Myocyte (in vitro differentiated cells): ENCODE results near the gene RUNX1. TPM values are rescaled to one million over a fixed set of nuclear protein-coding genes. Genes with fewer than 3 reads are reported as not detected.

ENCODE experiments used
- DNase-seq: peaks from one replicate; pipeline ENCODE4 v3.0.0-alpha.2; 2012; ENCODE audit warnings: low read depth
- total RNA-seq: library from RNA; depleted of rRNA; stranded (reverse); fragments of >200 nt; gene quantifications from 2 replicates; pipeline ENCODE4 v1.2.3, GENCODE V29; 2014

RUNX1 gene
- total RNA-seq, 1 donor from 2014 or later = 166 TPM

DNA sequence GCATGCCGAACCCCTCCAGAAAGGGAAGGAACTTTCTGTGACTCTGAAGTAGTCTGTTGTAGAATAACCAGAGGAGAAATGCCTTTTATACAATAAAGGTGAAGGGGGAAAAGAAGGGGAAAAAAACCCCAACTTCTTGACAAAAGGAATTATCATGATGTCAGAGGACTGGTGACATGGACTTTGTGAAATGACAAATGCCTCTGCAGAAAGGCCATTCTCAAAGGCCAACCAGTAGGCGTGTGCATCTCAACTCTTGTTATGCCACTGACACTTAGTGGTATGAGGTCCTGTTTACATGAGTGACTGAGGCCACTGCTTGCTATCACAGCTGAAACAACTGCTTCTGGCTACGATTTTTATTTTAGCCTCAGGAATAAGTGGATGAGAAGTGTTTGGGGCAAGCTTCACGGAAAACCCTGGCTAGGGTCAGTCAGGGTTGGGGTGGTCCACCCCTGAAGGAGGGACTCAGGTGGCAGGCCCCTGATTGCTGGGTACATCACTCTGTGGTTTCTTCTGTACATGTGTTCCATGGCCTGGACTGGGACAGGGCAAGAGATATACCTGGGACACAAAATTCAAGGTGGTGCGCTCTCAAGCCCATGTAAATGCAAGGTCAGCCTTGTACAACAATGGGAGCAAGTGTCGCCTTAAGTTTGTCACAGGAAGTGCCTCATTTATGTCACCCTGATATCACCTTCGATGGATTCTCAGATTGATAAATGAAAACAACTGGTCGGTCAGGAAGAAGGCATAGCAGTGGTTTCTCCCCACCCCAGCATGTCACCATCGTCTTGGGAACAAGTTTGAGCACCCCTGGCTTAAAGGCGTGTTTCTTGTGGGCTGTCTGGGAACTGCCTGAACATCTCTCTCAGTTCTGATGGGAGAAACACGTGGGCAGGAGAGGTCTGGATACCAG, 12.4 kb downstream of the RUNX1 start:
- DNase-seq = peak; percentile 53

DNA sequence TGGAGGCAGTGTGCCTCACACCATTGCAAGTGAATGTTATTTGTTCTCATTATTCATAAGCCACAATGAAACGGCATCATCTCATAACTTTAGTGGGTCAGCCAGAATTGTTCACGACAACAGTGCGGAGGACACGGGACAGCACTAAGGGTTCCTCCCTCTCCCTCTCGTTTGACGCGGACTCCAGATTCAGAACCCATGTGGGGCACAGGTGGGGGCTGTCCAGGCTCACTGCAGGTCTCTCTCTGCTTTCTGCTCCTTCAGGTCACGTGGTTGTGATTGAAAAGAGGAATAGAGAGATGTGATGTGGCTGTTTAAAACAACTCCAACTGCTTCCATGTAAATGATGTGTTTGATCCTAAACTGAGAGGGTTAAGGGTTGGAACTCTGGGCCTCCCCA, 13.5 kb downstream of the RUNX1 start:
- DNase-seq = no peak

DNA sequence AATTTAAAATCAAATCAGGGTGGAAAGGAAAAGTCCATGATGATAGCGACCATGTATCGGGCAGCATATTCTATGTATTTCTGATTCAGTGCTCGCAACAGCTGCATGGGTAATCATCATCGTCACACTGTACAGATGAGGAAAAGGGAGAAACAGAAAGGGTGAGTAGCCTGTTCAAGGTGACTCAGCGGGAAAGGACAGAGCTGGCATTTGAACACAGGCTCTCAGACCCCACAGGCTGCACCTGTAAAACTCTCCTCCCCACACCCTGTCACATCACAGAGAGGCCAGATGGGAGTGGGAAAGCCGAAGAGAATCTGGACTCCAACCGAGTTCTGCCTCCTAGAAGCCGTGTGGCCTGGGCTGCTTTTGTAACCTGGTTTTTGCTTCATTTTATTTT, 14.0 kb downstream of the RUNX1 start:
- no peak for DNase-seq

DNA sequence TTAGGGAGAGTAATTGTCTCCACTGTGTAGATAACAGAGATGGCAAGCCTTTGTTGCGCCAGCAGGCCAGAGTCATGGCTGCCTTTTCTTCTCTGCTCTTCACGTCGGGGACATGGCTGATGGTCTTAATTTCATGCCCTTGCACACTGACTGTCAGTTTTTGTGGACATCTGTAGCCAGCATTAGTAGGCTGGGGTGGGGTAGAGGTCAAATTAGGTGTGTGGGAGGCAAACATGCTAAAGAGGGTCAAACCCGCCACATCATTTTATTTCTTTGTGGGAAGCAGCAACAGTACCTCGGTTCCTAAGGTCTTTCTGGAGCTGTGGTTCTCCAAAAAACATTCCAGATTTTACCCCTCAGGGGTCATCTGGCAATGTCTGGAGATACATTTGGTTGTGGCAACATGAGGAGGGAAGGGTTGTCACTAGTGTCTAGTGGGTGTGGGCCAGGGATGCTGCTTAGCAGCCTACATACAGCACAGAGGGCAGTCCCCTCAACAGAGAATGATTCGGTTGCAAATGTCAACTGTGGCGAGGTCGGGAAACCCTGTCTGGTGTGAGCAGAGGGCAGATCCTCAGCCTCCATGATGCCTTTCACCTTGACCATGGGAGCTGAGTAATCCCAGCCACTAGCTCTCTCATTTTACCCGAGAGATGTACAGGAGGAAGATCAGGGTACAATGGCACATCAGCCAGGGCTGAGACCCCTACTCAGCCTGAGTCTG, 14.7 kb downstream of the RUNX1 start:
- no peak for DNase-seq

DNA sequence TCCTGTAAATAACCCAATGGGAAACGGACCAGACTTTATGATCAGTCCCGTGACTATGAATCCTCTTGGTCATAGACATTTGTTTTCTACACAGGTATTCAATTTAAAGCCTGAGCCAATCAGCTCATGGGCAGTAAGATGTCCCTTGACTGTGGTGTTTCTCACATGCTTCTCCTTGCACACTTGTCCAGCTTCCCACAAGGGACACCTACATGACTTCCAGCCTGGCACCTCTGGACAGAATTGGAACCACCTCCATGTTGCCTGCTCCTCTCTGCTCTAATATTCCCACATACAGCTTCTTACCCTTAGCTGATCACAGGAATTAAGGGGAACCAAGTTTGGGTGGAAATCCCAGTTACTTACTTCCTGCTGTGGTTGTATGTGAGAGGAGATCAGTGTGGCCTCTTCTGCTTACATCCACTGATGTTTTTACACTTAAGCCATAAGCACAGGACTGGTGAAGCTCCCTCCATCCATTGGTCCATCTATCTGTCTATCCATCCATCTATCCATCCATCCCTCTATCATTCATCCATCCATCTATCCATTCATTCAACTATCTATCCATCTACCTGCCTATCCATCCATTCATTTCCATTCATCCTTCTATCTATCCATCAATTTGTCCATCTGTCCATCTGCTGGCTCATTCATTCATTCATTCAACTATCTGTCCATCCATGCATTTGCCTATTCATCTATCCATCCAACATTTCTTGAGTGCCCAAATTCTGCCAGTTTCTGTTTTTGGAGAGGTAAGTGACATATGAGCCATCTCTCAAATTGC, 16.4 kb downstream of the RUNX1 start:
- no peak for DNase-seq

DNA sequence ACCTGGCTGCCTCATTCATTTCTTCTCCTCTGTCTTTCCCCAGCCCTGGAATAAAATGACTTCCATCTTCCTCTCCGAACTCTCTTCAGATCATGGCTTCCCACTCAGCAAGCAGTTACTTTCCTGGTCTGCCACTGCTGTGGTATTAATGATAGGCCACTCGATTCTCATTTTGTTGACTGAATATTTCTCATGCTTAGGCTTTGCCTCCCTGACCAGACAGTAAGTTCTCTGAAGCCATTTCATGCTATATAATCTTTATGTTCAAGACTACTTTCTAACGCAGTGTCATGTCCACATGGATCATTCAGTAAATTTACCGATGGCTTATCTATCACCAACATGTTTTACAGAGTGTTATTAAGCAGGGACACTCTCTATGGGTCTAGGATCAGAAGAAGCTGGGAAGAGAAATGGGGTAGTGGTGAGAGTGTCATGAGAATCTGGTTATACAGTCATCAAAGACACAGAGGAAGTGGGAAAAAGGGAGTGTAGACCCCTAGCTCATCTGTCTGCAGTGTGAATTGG, 20.6 kb downstream of the RUNX1 start:
- DNase-seq = no peak

DNA sequence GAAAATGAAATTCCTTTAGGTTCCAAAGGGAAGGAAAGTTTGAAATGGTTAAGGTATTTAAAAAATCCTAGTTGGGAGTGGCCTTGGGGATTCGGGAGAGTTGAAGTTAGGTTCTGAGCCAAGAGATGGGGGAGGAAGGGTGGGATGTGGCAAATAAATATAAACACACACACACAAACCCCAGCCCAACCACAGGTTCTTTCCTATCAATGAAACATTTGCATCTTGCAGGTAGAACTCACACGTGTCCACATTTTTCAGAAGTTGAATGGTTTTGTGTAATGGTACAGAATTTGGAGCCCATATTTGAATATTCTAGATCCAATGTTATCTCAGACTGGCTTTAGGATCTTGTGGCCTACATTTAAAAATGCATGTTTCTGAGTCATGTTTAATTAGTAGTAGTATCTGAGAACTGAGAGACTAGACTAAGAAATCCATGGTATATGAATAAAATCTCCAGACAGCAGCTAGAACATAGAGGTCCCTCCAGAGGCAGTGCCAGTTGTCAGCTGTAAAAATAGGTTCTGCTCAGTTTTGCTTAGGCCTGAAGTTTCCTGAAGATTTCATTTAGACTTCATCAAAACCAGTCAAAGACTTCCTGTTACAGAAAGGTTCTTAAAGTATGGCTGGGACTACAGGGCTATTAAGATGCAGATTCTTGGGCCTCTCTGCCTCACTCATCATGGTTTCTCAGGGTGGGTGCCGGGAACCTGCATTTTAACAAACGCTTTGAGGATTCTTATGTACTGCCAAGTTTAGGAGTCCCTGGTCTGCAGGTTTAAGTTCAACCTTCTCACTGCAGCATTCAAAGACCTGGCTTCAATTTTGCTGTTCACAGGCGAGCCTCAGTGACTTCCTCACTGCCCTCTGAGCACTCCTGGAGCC, 21.3 kb downstream of the RUNX1 start:
- DNase-seq = no peak

DNA sequence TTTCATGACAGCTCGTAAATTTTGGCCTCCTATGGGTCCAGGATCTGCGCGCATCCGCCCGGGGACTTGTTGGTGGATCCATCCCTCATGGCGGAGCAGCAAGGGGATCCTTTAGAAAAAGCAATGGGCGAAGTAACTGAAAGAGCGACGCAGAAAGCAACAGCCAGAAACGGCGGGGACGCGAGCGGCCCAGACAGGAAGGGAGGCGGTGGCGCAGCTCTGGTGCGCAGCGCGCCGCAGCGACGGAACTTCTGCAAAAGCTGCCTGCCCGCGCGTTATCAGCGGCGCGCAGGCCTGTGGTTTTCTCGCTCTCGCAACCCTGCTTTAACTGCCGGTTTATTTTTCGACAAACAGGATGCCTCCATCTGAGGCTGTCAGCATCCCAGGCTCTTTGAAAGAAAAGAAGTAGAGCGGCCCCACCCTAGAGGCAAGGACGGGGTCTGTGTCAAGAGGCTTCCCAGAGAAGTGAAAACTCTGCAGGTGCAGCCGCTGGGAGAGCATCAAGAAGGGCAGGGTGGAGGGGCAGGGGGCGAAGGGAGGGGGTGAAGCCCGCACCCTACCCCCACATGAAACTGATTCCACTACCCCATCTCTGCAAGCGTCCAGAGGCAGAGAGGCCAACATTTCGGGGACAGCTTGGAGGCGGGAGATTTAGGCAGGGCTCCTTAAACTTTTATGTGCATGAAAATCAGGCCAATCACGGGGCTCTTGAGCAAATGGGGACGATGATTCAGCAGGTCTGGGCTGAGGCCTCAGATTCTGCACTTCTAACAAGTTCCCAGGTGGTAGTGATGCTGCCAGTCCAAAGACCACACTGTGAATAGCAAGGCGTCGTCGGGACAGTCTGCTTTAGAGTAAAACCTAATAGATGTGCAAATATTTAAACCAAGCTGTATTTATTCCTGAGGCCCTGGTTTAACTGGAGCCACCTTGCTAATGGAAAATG, 22.2 kb downstream of the RUNX1 start:
- no peak for DNase-seq

DNA sequence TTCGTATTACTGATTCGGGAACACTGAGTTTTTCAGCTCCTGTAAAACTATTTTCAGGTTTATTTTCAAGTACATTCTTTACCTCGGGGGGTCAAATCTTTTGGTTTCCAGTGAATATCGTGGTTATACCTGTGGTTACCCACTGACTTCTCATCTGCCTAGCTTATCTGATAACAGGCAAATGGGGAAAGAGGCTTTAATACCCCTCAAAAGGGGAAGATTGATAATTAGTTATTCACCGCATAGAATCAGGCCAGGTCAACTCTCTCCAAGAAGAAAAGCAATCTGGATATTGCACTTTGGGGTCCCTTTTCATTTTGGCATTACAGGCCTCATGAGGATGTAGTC, 23.0 kb downstream of the RUNX1 start:
- DNase-seq = no peak

DNA sequence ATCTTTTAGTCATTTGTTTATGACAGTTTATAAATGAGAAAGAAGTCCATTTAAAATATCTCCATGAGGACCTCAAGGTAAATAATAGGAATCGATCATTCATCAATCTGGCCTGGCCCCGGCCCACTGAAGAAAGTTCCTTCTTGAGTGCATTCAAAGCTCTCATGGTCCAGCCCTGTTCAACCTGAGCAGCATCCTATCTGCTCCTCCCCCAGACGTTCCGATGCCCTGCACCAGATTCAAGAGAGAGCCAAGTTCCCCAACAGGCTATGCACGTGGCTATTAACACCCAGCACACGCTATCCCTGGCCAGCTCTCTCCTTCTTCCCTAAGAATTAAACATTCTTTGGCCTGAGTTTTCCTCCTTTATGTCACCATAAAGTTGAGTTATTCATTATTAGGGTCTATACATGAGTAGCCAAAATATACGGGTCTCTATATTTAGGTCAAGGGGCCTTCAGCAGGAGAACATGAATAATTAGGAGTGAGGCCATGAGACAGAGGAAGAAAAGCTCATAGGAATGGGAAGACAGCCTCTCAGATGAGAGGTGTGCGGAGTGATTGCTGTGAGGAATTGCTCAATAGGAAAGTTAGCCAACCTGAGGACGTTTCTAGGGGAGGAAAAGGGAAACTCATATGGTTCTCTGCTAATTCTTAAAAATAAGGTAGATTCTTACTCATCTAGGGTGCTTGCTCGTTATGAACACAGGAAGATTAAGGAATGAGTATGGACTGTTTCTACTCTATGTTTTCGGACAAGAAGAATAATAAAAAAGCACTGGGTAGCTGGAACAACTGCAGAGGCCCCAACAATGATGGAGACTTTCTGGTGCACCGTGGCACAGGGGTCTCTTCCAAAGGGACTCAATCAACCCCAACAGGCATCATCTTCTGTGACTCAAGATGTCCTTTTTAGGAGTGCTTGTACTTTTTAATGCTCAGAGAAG, 23.6 kb downstream of the RUNX1 start:
- DNase-seq = no peak

DNA sequence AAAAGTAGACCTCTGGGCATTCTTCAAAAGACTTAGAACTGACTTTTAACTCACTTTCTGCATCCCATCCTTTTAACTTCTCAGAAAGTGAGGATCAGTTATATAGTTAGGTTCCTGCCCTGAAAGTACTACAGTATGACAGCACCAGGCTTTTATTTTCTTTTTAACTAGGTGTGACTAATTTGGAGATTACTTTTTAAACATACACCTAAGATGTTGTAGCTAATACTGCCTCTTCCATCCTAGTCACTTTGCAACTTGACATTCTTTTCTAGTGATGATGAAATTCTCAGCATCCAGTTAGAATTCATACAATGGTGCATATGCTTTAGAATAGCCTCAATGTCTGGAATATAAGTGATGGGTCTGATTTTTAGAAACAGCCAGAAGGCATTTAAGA, 24.6 kb downstream of the RUNX1 start:
- no peak for DNase-seq

DNA sequence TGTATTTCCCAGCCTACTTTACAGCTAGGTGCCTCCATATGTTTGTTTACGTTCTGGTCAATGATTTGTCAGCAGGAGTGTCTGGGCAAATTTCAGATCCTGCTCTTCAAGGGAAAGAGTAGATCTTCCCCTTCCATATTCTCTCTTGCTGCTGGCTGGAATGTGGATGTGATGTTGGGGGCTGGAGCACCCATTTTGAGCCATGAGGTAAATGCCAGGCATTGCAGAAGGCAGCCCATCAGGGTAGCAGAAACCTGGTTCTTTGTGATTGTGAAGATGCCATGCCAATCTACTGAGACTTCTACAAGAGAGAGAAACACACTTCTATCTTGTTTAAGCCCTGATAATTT, 25.1 kb downstream of the RUNX1 start:
- DNase-seq = no peak

DNA sequence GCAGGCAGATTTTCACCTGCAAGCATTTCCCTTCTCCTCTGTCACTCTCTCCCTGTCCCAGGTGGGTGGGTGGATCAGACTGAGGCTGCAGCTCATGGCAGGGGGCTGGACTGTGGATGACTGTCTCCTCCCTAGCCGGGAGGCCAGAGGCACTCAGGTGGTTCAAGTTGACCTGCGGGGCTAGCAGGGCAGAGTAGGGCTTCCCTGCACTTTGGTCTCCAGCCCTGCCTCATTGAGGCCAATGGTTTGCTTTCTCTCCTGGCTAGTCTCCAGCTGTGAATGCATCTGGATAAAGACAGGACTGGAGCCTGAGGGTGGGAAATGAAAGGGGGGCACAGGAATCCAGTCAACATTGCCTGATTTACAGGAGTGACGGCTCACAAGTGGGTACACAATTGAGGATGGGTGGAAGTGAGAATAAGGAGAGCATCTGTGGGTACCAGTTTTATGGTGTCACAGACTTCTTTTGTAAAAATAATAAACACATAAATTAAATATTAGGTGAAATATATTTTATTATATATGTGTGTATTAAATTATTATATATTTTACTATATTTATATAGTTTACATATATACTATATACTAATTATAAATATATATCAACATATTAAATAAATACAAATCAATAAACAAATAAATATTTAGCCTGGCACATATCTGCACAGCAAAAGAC, 25.6 kb downstream of the RUNX1 start:
- DNase-seq = no peak

DNA sequence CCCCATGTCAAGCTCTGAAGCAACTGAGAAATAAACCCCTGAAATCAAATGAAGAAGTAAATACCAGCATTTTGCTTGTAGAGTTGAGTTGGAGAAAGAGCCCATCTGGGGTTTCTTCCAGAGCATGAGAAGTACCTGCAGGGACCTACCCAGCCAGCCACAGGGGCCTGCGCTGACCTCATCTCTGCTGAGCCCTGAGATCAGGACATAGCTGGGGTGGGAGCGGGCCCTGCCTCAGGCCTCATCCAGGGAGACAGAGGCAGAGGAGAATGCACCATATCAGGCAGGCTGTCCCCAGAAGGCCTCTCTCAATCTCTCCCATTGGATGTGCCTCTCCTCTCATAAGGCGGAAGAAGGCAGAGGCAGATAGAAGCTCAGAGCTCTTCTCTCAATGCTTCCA, 27.6 kb downstream of the RUNX1 start:
- no peak for DNase-seq

DNA sequence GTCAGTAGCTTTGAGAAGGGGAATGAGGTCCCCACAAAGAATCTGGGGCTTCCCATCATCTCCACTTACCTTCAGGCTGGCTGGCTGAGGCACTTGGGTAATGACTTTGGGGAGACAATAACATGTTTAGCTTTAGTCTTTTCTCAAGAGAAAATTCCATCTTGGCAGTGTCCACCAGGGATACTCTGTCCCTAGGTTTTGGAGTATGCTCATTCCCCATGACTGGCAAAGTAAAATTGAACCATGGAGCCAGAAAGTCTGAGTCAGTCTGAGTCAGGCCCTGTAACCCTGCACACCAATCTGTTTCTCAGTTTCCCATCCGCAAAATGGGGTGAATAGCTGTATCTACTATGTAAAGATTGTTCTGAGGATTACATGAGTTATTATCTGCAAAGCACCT, 28.2 kb downstream of the RUNX1 start:
- no peak for DNase-seq

DNA sequence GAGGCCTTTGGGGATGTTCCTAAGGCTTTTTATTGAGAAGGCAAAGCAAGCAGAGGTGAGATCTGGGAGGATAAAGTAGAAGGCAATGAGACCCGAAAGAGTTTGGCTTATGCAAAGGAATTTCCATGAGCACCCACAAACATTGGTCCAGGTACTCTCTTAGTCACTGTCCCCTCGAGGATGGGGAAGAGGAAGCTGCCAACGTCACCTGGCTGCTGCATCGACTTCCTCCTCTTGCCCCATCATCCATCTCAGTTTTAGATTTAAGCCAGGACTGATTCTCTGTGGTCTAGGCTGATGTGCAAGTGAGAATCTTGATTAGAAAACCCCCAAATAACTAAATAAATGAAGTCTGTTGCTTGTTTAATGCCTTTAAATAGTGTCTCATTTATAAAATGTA, 28.7 kb downstream of the RUNX1 start:
- no peak for DNase-seq

DNA sequence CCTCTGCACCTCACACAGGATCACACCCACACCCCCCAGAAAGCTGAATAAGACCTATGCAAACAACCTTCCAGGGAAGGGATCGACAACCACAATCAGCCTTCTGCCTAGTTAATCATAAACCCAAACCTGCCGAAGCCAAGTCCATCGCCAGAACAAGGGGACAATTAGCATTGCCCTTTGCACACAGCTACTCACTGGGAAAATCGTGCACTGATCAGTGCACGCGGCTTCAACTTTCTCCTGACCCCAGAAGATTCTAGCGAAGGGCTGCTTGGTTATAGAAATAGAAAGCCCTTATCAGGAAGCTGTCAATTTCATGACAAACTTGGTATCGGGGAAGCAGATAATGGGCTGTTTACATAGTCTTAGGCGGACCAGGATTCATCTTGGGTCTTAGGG, 29.5 kb downstream of the RUNX1 start:
- no peak for DNase-seq

DNA sequence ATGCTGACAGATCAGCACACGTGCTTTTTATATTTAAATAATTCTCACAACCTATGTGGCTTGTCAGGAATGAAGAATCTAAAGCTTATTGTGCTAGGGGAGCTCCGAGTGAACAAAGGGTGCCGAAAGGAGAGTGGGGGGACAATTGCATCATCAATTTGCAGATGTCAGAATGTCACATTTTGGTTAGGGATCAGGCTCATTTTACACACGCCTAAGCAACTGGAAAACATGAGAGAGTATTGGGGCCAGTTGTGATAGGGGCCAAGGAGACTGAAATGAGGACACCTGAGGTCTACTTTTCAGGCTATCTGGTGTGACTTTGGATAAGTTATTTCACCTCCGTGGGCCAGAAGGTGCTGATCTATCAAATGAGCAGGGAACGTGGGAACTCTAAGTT, 31.8 kb downstream of the RUNX1 start:
- no peak for DNase-seq
